Activated B cell treated with CpG ODN at 0.5 μM for 24 hours (primary cell): ENCODE data around the gene PTPN1. TPM values are rescaled to one million over a fixed set of nuclear protein-coding genes. Genes with fewer than 3 reads are reported as not detected.
A peak's percentile ranks its signal among the peaks of the same experiment; 100 is the strongest.

Experiments
- ATAC-seq: fragments of 200-7000 bp; cut with Tn5 transposase; one replicate; pipeline ENCODE4 v1.10.0; 2021; ENCODE audit warnings: low read depth, mild to moderate bottlenecking, moderate library complexity
- CTCF ChIA-PET: fragments of 350-600 bp; sonication (Branson Sonifier 250); formaldehyde crosslinking; loops from one replicate; lab custom pipeline; 2021; ENCODE audit warnings: antibody characterized with exemption; lab: Charles Lee
- POLR2A ChIA-PET: fragments of 350-600 bp; sonication (Branson Sonifier 250); formaldehyde crosslinking; loops from one replicate; lab custom pipeline; 2021; ENCODE audit warnings: antibody characterized with exemption; lab: Charles Lee
- DNase-seq: peaks from one replicate; pipeline ENCODE4 v3.0.0; 2022
- H3K27ac Mint-ChIP-seq: one replicate; pipeline ENCODE4 v1.8.0; 2020; ENCODE audit warnings: mixed read lengths
- H3K27me3 Mint-ChIP-seq: one replicate; pipeline ENCODE4 v1.8.0; 2021; ENCODE audit warnings: mixed read lengths
- H3K36me3 Mint-ChIP-seq: one replicate; pipeline ENCODE4 v1.8.0; 2021; ENCODE audit warnings: low read depth, mixed read lengths
- H3K4me1 Mint-ChIP-seq: one replicate; pipeline ENCODE4 v1.8.0; 2021; ENCODE audit warnings: mixed read lengths
- H3K4me3 Mint-ChIP-seq: one replicate; pipeline ENCODE4 v1.8.0; 2020; ENCODE audit warnings: mild to moderate bottlenecking, mixed read lengths
- H3K9me3 Mint-ChIP-seq: one replicate; pipeline ENCODE4 v1.8.0; 2020; ENCODE audit warnings: mixed read lengths
- intact Hi-C: fragments of 100-400 bp; cut with micrococcal nuclease; formaldehyde crosslinking; loops from one replicate; pipeline ENCODE4 v1.15.1; 2024
- total RNA-seq: library from RNA; stranded (reverse); gene quantifications from 2 replicates; pipeline ENCODE4 v1.2.3, GENCODE V29; 2022
- TF ChIP-seq, protein P1 (sequence below): fragments of 200-600 bp; IDR thresholded peaks from one replicate; pipeline ENCODE4 v1.8.0; 2022; ENCODE audit warnings: antibody characterized with exemption, mild to moderate bottlenecking

The PTPN1 gene
- total RNA-seq, 1 donor from 2014 or later, result 227 TPM

GRCh38 chr20:50510706-50511542 is 741 bp downstream of the PTPN1 start:
- ATAC-seq (peak; percentile 4), DNase-seq (peak; percentile 33)
- no peaks in the 10 kb centered on the region for H3K9me3 Mint-ChIP-seq
- H3K4me1 Mint-ChIP-seq, result peaks cover 55% of the 10 kb centered on the region
- peak overlapping the region; percentile 96 for H3K27ac Mint-ChIP-seq
- H3K36me3 Mint-ChIP-seq, result peaks cover 49% of the 10 kb centered on the region
- H3K4me3 Mint-ChIP-seq, result peak overlapping the region; percentile 90
- TF ChIP-seq, protein P1, sequence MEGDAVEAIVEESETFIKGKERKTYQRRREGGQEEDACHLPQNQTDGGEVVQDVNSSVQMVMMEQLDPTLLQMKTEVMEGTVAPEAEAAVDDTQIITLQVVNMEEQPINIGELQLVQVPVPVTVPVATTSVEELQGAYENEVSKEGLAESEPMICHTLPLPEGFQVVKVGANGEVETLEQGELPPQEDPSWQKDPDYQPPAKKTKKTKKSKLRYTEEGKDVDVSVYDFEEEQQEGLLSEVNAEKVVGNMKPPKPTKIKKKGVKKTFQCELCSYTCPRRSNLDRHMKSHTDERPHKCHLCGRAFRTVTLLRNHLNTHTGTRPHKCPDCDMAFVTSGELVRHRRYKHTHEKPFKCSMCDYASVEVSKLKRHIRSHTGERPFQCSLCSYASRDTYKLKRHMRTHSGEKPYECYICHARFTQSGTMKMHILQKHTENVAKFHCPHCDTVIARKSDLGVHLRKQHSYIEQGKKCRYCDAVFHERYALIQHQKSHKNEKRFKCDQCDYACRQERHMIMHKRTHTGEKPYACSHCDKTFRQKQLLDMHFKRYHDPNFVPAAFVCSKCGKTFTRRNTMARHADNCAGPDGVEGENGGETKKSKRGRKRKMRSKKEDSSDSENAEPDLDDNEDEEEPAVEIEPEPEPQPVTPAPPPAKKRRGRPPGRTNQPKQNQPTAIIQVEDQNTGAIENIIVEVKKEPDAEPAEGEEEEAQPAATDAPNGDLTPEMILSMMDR, result no peak
- H3K27me3 Mint-ChIP-seq, result no peaks in the 10 kb centered on the region
- ChIA-PET POLR2A (interaction anchor here (0.7 to 36.7 kb wide), 14 partner anchors 8 to 420 kb away, joined by 3 to 1679 read pairs (median 6); partner anchors contain the start of gene ADNP), CTCF (interaction anchor here (0.9 to 3.8 kb wide), 13 partner anchors 8 to 68 kb away, joined by 3 to 16 read pairs (median 5); no protein-coding TSS in a partner anchor)
- intact Hi-C loops, result loop anchor here (1.0 to 10.0 kb wide), 9 partner anchors 13 to 1236 kb away; partner anchors contain the start of genes ADNP, CEBPB, PARD6B and ZNFX1

DNA sequence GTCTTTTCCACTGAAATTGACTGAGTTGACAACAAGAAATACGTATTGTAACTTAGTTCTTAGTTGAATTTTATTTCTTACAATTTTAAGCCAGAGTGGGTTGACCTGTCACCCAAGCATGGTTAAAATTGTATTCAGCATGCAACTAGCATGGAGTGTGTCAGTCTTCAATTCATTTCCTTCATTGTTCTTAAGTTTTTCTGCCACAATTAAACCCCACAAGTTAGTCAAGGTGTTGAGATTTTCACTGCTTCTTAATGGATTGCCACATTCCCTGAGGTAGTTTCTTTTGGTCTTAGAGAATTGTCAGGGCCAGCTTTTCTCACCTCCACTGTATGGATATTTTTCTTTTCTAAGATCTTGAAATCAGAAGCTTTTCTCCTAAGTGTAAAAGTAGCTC is 2.1 kb downstream of the PTPN1 start:
- ATAC-seq, result no peak
- peak overlapping the region; percentile 96 for H3K27ac Mint-ChIP-seq
- peaks cover 68% of the 10 kb centered on the region for H3K4me1 Mint-ChIP-seq
- H3K27me3 Mint-ChIP-seq, result no peaks in the 10 kb centered on the region
- DNase-seq, result no peak
- ChIA-PET POLR2A (interaction anchor here (0.6 to 36.7 kb wide), 8 partner anchors 9 to 74 kb away, joined by 3 to 1679 read pairs (median 12); no protein-coding TSS in a partner anchor), CTCF (interaction anchor here (0.9 to 3.8 kb wide), 11 partner anchors 8 to 64 kb away, joined by 3 to 16 read pairs (median 4); no protein-coding TSS in a partner anchor)
- H3K9me3 Mint-ChIP-seq, result no peaks in the 10 kb centered on the region
- TF ChIP-seq, protein P1, result no peak
- peak overlapping the region; percentile 90 for H3K4me3 Mint-ChIP-seq
- intact Hi-C loops, result loop anchor here (10.0 kb wide), 2 partner anchors 302 to 1238 kb away; partner anchors contain the start of gene ZNFX1
- H3K36me3 Mint-ChIP-seq, result peaks cover 59% of the 10 kb centered on the region

GRCh38 chr20:50513169-50514034 is 3.2 kb downstream of the PTPN1 start:
- CTCF ChIA-PET, result interaction anchor here (1.0 to 3.8 kb wide), 7 partner anchors 9 to 71 kb away, joined by 3 to 16 read pairs (median 6); no protein-coding TSS in a partner anchor
- intact Hi-C loops, result loop anchor here (10.0 kb wide), 2 partner anchors 301 to 1239 kb away; partner anchors contain the start of gene ZNFX1
- Mint-ChIP-seq H3K4me1 (peaks cover 78% of the 10 kb centered on the region), H3K36me3 (peaks cover 65% of the 10 kb centered on the region), H3K9me3 (no peaks in the 10 kb centered on the region), H3K27me3 (no peaks in the 10 kb centered on the region), H3K27ac (peak overlapping the region; percentile 96), H3K4me3 (peak overlapping the region; percentile 90)
- TF ChIP-seq, protein P1, result no peak
- DNase-seq, result no peak
- no peak for ATAC-seq
- POLR2A ChIA-PET, result interaction anchor here (0.6 to 36.7 kb wide), 7 partner anchors 11 to 42 kb away, joined by 3 to 1679 read pairs (median 5); no protein-coding TSS in a partner anchor

DNA sequence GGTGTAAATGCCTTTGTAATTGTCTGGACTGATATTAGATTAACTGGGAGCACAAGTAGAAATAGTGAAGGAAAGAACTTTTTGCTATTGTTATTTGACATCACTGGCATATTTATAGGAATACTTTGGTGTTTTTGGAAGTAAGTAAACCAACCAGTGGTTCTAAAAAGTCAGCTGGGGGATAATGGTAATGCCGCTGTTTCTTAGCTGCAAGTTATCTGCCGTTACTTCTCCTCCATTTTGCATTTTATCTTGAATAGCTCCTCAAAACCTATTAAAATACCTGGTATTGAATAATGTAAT is 3.8 kb downstream of the PTPN1 start:
- CTCF ChIA-PET, result interaction anchor here (1.1 to 3.8 kb wide), 5 partner anchors 35 to 71 kb away, joined by 3 to 16 read pairs (median 4); no protein-coding TSS in a partner anchor
- ATAC-seq, result no peak
- peaks cover 82% of the 10 kb centered on the region for H3K4me1 Mint-ChIP-seq
- no peak for DNase-seq
- H3K27ac Mint-ChIP-seq, result peak overlapping the region; percentile 96
- TF ChIP-seq, protein P1, result no peak
- H3K4me3 Mint-ChIP-seq, result peak overlapping the region; percentile 90
- H3K36me3 Mint-ChIP-seq, result peaks cover 68% of the 10 kb centered on the region
- POLR2A ChIA-PET, result interaction anchor here (1.4 to 36.7 kb wide), 3 partner anchors 14 to 36 kb away, joined by 5 to 1679 read pairs (median 64); no protein-coding TSS in a partner anchor
- intact Hi-C loops, result loop anchor here (10.0 kb wide), 2 partner anchors 301 to 1239 kb away; partner anchors contain the start of gene ZNFX1
- no peaks in the 10 kb centered on the region for H3K9me3 Mint-ChIP-seq
- no peaks in the 10 kb centered on the region for H3K27me3 Mint-ChIP-seq
